Ishikawa (cell line): Measurements from ENCODE around the gene SLC27A5.

Experiments
- CEBPB ChIP-seq: IDR thresholded peaks from 2 replicates; pipeline ENCODE4 v1.6.1; 2012
- CREB1 ChIP-seq: IDR thresholded peaks from 2 replicates; pipeline ENCODE4 v1.6.1; 2012; ENCODE audit warnings: low read depth
- EGR1 ChIP-seq: IDR thresholded peaks from 2 replicates; pipeline ENCODE4 v1.6.1; 2012
- EP300 ChIP-seq: IDR thresholded peaks from 2 replicates; pipeline ENCODE4 v1.6.1; 2012; ENCODE audit warnings: borderline replicate concordance
- FOXM1 ChIP-seq: IDR thresholded peaks from 2 replicates; pipeline ENCODE4 v1.6.1; 2012; ENCODE audit warnings: low read depth, borderline replicate concordance
- MAX ChIP-seq: IDR thresholded peaks from 2 replicates; pipeline ENCODE4 v1.6.1; 2012
- NFIC ChIP-seq: IDR thresholded peaks from 2 replicates; pipeline ENCODE4 v1.6.1; 2012
- RAD21 ChIP-seq: IDR thresholded peaks from 2 replicates; pipeline ENCODE4 v1.6.1; 2012; ENCODE audit warnings: low read depth
- REST ChIP-seq: IDR thresholded peaks from 2 replicates; pipeline ENCODE4 v1.6.1; 2012; ENCODE audit warnings: low read depth, mild to moderate bottlenecking
- TAF1 ChIP-seq: IDR thresholded peaks from 2 replicates; pipeline ENCODE4 v1.6.1; 2012; ENCODE audit warnings: low read depth, mild to moderate bottlenecking
- TCF12 ChIP-seq: IDR thresholded peaks from 2 replicates; pipeline ENCODE4 v1.6.1; 2012; ENCODE audit warnings: low read depth
- TEAD4 ChIP-seq: IDR thresholded peaks from 2 replicates; pipeline ENCODE4 v1.6.1; 2012
- YY1 ChIP-seq: IDR thresholded peaks from 2 replicates; pipeline ENCODE4 v1.6.1; 2012; ENCODE audit warnings: low read depth
- ZBTB7A ChIP-seq: IDR thresholded peaks from 2 replicates; pipeline ENCODE4 v1.6.1; 2012; ENCODE audit warnings: low read depth
- TF ChIP-seq, protein P1 (sequence below): IDR thresholded peaks from 2 replicates; pipeline ENCODE4 v1.6.1; 2012

SLC27A5 gene

GRCh38 chr19:58551123-58551497, 39.3 kb upstream of the SLC27A5 start:
- TF ChIP-seq, protein P1, sequence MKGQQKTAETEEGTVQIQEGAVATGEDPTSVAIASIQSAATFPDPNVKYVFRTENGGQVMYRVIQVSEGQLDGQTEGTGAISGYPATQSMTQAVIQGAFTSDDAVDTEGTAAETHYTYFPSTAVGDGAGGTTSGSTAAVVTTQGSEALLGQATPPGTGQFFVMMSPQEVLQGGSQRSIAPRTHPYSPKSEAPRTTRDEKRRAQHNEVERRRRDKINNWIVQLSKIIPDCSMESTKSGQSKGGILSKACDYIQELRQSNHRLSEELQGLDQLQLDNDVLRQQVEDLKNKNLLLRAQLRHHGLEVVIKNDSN = no peak
- no peak for TF ChIP-seq FOXM1
- TF ChIP-seq CREB1 = no peak
- TF ChIP-seq REST = no peak
- TF ChIP-seq ZBTB7A = no peak
- no peak for TF ChIP-seq TEAD4
- no peak for TF ChIP-seq TAF1
- TF ChIP-seq RAD21 = no peak
- TF ChIP-seq NFIC = no peak
- no peak for TF ChIP-seq YY1

- TF ChIP-seq, protein P1 = no peak
- TF ChIP-seq FOXM1 = no peak
- no peak for TF ChIP-seq TAF1
- no peak for TF ChIP-seq ZBTB7A
- TF ChIP-seq TEAD4 = no peak
Measured at GRCh38 chr19:58550362-58551122, 38.8 kb upstream of the SLC27A5 start.

DNA sequence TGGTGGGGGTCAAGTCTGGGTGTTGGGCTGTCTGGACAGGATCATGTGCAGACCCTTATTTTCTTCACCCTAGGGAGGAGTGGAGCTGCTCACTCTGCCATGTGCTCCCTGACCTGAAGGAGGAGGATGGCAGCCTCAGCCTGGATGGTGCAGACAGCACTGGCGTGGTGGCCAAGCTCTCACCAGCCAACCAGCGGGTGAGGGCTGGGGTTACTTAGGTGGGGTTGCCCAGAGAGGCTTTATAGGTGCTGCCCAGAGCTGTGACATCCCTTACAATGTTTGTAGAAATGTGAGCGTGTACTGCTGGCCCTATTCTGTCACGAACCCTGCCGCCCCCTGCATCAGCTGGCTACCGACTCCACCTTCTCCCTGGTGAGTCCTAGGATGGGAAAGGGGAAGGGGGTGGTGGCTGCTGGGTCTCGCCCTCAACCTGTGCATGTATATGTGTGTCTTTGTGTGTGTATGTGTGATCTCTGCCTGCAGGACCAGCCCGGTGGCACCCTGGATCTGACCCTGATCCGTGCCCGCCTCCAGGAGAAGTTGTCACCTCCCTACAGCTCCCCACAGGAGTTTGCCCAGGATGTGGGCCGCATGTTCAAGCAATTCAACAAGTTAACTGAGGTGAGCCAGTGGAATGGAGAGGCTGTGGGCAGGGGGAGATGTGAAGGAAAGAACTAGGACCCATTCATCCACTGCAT, 38.0 kb upstream of the SLC27A5 start:
- no peak for TF ChIP-seq CEBPB
- no peak for TF ChIP-seq YY1
- no peak for TF ChIP-seq FOXM1
- TF ChIP-seq, protein P1 = no peak
- no peak for TF ChIP-seq TCF12
- no peak for TF ChIP-seq CREB1
- TF ChIP-seq ZBTB7A = no peak
- TF ChIP-seq TAF1 = no peak
- no peak for TF ChIP-seq EGR1
- no peak for TF ChIP-seq NFIC
- TF ChIP-seq MAX = no peak
- no peak for TF ChIP-seq REST
- TF ChIP-seq RAD21 = no peak
- no peak for TF ChIP-seq EP300
- no peak for TF ChIP-seq TEAD4

DNA sequence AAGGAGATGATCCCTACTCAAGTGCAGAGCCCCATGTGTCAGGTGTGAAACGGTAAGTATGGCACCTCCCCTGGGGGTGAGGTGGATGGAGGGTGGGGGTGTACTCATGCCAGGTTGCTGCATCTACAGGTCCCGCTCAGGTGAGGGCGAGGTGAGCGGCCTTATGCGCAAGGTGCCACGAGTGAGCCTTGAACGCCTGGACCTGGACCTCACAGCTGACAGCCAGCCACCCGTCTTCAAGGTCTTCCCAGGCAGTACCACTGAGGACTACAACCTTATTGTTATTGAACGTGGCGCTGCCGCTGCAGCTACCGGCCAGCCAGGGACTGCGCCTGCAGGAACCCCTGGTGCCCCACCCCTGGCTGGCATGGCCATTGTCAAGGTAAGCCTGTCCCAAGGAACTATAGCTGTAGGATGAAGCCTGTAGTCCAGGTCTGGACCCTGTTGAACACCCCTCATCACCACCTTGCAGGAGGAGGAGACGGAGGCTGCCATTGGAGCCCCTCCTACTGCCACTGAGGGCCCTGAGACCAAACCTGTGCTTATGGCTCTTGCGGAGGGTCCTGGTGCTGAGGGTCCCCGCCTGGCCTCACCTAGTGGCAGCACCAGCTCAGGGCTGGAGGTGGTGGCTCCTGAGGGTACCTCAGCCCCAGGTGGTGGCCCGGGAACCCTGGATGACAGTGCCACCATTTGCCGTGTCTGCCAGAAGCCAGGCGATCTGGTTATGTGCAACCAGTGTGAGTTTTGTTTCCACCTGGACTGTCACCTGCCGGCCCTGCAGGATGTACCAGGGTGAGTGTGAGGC, 37.3 kb upstream of the SLC27A5 start:
- no peak for TF ChIP-seq NFIC
- TF ChIP-seq TEAD4 = no peak
- no peak for TF ChIP-seq CREB1
- TF ChIP-seq TCF12 = no peak
- no peak for TF ChIP-seq ZBTB7A
- TF ChIP-seq YY1 = no peak
- no peak for TF ChIP-seq MAX
- no peak for TF ChIP-seq REST
- no peak for TF ChIP-seq EGR1
- TF ChIP-seq FOXM1 = no peak
- TF ChIP-seq RAD21 = no peak
- TF ChIP-seq EP300 = no peak
- TF ChIP-seq TAF1 = no peak
- TF ChIP-seq, protein P1 = no peak
- TF ChIP-seq CEBPB = no peak
